ENCODE results near the gene YWHAG. TPM values are rescaled to one million over a fixed set of nuclear protein-coding genes. Genes with fewer than 3 reads are reported as not detected.

Gene YWHAG
- total and polyA plus RNA-seq, 4 donors = 72.6 to 669 (median 501) TPM

GRCh38 chr7:76352193-76352592 lies 6.6 kb downstream of the YWHAG start:
- no peak for DNase-seq (ENCODE audit: low read depth in 4 of 6, low spot score in 6 of 6)
- no peaks in the 10 kb centered on the region for H3K9me3 ChIP-seq (ENCODE audit: control insufficient read depth, insufficient read depth, low read length)
- H3K4me3 ChIP-seq (ENCODE audit: low read depth, low read length) = no peak overlapping the region
- H3K27me3 ChIP-seq (ENCODE audit: control insufficient read depth, insufficient read depth, low read length) = no peaks in the 10 kb centered on the region
- peaks cover 32% of the 10 kb centered on the region for H3K36me3 ChIP-seq (ENCODE audit: control insufficient read depth, insufficient read depth, low read length)
- H3K4me1 ChIP-seq (ENCODE audit: control insufficient read depth, insufficient read depth, low read length) = peaks cover 10% of the 10 kb centered on the region
- H3K27ac ChIP-seq (ENCODE audit: low read depth, low read length) = no peak overlapping the region
- WGBS (ENCODE audit: insufficient coverage) = 80% methylated on average over 1 of the region's 6 CpGs

GRCh38 chr7:76351372-76351771 lies 7.4 kb downstream of the YWHAG start:
- no peaks in the 10 kb centered on the region for H3K9me3 ChIP-seq (ENCODE audit: control insufficient read depth, insufficient read depth, low read length)
- H3K4me1 ChIP-seq (ENCODE audit: control insufficient read depth, insufficient read depth, low read length) = peaks cover 10% of the 10 kb centered on the region
- no peak overlapping the region for H3K27ac ChIP-seq (ENCODE audit: low read depth, low read length)
- WGBS (ENCODE audit: insufficient coverage) = 96% methylated on average over 4 of the region's 7 CpGs
- H3K36me3 ChIP-seq (ENCODE audit: control insufficient read depth, insufficient read depth, low read length) = peaks cover 39% of the 10 kb centered on the region
- H3K4me3 ChIP-seq (ENCODE audit: low read depth, low read length) = no peak overlapping the region
- DNase-seq (ENCODE audit: low read depth in 4 of 6, low spot score in 6 of 6) = no peak
- H3K27me3 ChIP-seq (ENCODE audit: control insufficient read depth, insufficient read depth, low read length) = no peaks in the 10 kb centered on the region

- no peaks in the 10 kb centered on the region for H3K9me3 ChIP-seq (ENCODE audit: control insufficient read depth, insufficient read depth, low read length)
- no peak for DNase-seq (ENCODE audit: low read depth in 4 of 6, low spot score in 6 of 6)
- H3K27me3 ChIP-seq (ENCODE audit: control insufficient read depth, insufficient read depth, low read length) = no peaks in the 10 kb centered on the region
- peaks cover 57% of the 10 kb centered on the region for H3K36me3 ChIP-seq (ENCODE audit: control insufficient read depth, insufficient read depth, low read length)
- H3K4me1 ChIP-seq (ENCODE audit: control insufficient read depth, insufficient read depth, low read length) = peaks cover 8% of the 10 kb centered on the region
- H3K27ac ChIP-seq (ENCODE audit: low read depth, low read length) = no peak overlapping the region
- 87% methylated on average over 4 of the region's 8 CpGs for WGBS (ENCODE audit: insufficient coverage)
- H3K4me3 ChIP-seq (ENCODE audit: low read depth, low read length) = no peak overlapping the region
Measured at GRCh38 chr7:76349313-76349885, 9.4 kb downstream of the YWHAG start.

GRCh38 chr7:76347710-76348109 lies 11.1 kb downstream of the YWHAG start:
- H3K4me1 ChIP-seq (ENCODE audit: control insufficient read depth, insufficient read depth, low read length) = no peaks in the 10 kb centered on the region

GRCh38 chr7:76346778-76347177 lies 12.0 kb downstream of the YWHAG start:
- no peak for DNase-seq (ENCODE audit: low read depth in 4 of 6, low spot score in 6 of 6)
- Histone ChIP-seq H3K27me3 (ENCODE audit: control insufficient read depth, insufficient read depth, low read length) (no peaks in the 10 kb centered on the region), H3K27ac (ENCODE audit: low read depth, low read length) (no peak overlapping the region), H3K9me3 (ENCODE audit: control insufficient read depth, insufficient read depth, low read length) (no peaks in the 10 kb centered on the region), H3K36me3 (ENCODE audit: control insufficient read depth, insufficient read depth, low read length) (peaks cover 53% of the 10 kb centered on the region), H3K4me3 (ENCODE audit: low read depth, low read length) (no peak overlapping the region), H3K4me1 (ENCODE audit: control insufficient read depth, insufficient read depth, low read length) (no peaks in the 10 kb centered on the region)
- WGBS (ENCODE audit: insufficient coverage) = 87% methylated on average over 8 of the region's 8 CpGs

More at GRCh38 chr7:76347710-76348109, 11.1 kb downstream of the YWHAG start:
- Histone ChIP-seq H3K27ac (ENCODE audit: low read depth, low read length) (no peak overlapping the region), H3K27me3 (ENCODE audit: control insufficient read depth, insufficient read depth, low read length) (no peaks in the 10 kb centered on the region), H3K9me3 (ENCODE audit: control insufficient read depth, insufficient read depth, low read length) (no peaks in the 10 kb centered on the region), H3K36me3 (ENCODE audit: control insufficient read depth, insufficient read depth, low read length) (peaks cover 53% of the 10 kb centered on the region), H3K4me3 (ENCODE audit: low read depth, low read length) (no peak overlapping the region)
- no CpG with 5 or more reads among the region's 5 CpGs for WGBS (ENCODE audit: insufficient coverage)
- no peak for DNase-seq (ENCODE audit: low read depth in 4 of 6, low spot score in 6 of 6)

GRCh38 chr7:76346097-76346496 lies 12.7 kb downstream of the YWHAG start:
- Histone ChIP-seq H3K9me3 (ENCODE audit: control insufficient read depth, insufficient read depth, low read length) (no peaks in the 10 kb centered on the region), H3K27ac (ENCODE audit: low read depth, low read length) (no peak overlapping the region), H3K4me3 (ENCODE audit: low read depth, low read length) (no peak overlapping the region), H3K36me3 (ENCODE audit: control insufficient read depth, insufficient read depth, low read length) (peaks cover 55% of the 10 kb centered on the region), H3K27me3 (ENCODE audit: control insufficient read depth, insufficient read depth, low read length) (no peaks in the 10 kb centered on the region), H3K4me1 (ENCODE audit: control insufficient read depth, insufficient read depth, low read length) (no peaks in the 10 kb centered on the region)
- WGBS (ENCODE audit: insufficient coverage) = 95% methylated on average over 4 of the region's 6 CpGs
- no peak for DNase-seq (ENCODE audit: low read depth in 4 of 6, low spot score in 6 of 6)

GRCh38 chr7:76343931-76344321 lies 14.9 kb downstream of the YWHAG start:
- Histone ChIP-seq H3K27me3 (ENCODE audit: control insufficient read depth, insufficient read depth, low read length) (no peaks in the 10 kb centered on the region), H3K4me3 (ENCODE audit: low read depth, low read length) (no peak overlapping the region), H3K4me1 (ENCODE audit: control insufficient read depth, insufficient read depth, low read length) (peaks cover 4% of the 10 kb centered on the region), H3K36me3 (ENCODE audit: control insufficient read depth, insufficient read depth, low read length) (peaks cover 45% of the 10 kb centered on the region), H3K27ac (ENCODE audit: low read depth, low read length) (no peak overlapping the region), H3K9me3 (ENCODE audit: control insufficient read depth, insufficient read depth, low read length) (no peaks in the 10 kb centered on the region)
- DNase-seq (ENCODE audit: low read depth in 4 of 6, low spot score in 6 of 6) = no peak
- WGBS (ENCODE audit: insufficient coverage) = 100% methylated on average over 4 of the region's 6 CpGs

- H3K36me3 ChIP-seq (ENCODE audit: control insufficient read depth, insufficient read depth, low read length) = peaks cover 40% of the 10 kb centered on the region
- no peak for DNase-seq (ENCODE audit: low read depth in 4 of 6, low spot score in 6 of 6)
- no peaks in the 10 kb centered on the region for H3K9me3 ChIP-seq (ENCODE audit: control insufficient read depth, insufficient read depth, low read length)
- no peak overlapping the region for H3K4me3 ChIP-seq (ENCODE audit: low read depth, low read length)
- no peaks in the 10 kb centered on the region for H3K27me3 ChIP-seq (ENCODE audit: control insufficient read depth, insufficient read depth, low read length)
- peaks cover 4% of the 10 kb centered on the region for H3K4me1 ChIP-seq (ENCODE audit: control insufficient read depth, insufficient read depth, low read length)
- WGBS (ENCODE audit: insufficient coverage) = 83% methylated on average over 5 of the region's 6 CpGs
- H3K27ac ChIP-seq (ENCODE audit: low read depth, low read length) = no peak overlapping the region
Measured at GRCh38 chr7:76343294-76343930, 15.4 kb downstream of the YWHAG start.

- Histone ChIP-seq H3K27me3 (ENCODE audit: control insufficient read depth, insufficient read depth, low read length) (no peaks in the 10 kb centered on the region), H3K4me1 (ENCODE audit: control insufficient read depth, insufficient read depth, low read length) (peaks cover 4% of the 10 kb centered on the region), H3K27ac (ENCODE audit: low read depth, low read length) (no peak overlapping the region), H3K4me3 (ENCODE audit: low read depth, low read length) (no peak overlapping the region), H3K9me3 (ENCODE audit: control insufficient read depth, insufficient read depth, low read length) (no peaks in the 10 kb centered on the region), H3K36me3 (ENCODE audit: control insufficient read depth, insufficient read depth, low read length) (peaks cover 34% of the 10 kb centered on the region)
- 84% methylated on average over 5 of the region's 5 CpGs for WGBS (ENCODE audit: insufficient coverage)
- DNase-seq (ENCODE audit: low read depth in 4 of 6, low spot score in 6 of 6) = no peak
Measured at GRCh38 chr7:76342222-76342621, 16.6 kb downstream of the YWHAG start.

GRCh38 chr7:76340617-76341131 lies 18.1 kb downstream of the YWHAG start:
- no peaks in the 10 kb centered on the region for H3K27me3 ChIP-seq (ENCODE audit: control insufficient read depth, insufficient read depth, low read length)
- H3K4me3 ChIP-seq (ENCODE audit: low read depth, low read length) = no peak overlapping the region
- WGBS (ENCODE audit: insufficient coverage) = 78% methylated on average over 3 of the region's 3 CpGs
- no peak for DNase-seq (ENCODE audit: low read depth in 4 of 6, low spot score in 6 of 6)
- H3K4me1 ChIP-seq (ENCODE audit: control insufficient read depth, insufficient read depth, low read length) = peaks cover 4% of the 10 kb centered on the region
- no peaks in the 10 kb centered on the region for H3K9me3 ChIP-seq (ENCODE audit: control insufficient read depth, insufficient read depth, low read length)
- H3K27ac ChIP-seq (ENCODE audit: low read depth, low read length) = no peak overlapping the region
- peaks cover 23% of the 10 kb centered on the region for H3K36me3 ChIP-seq (ENCODE audit: control insufficient read depth, insufficient read depth, low read length)

Data from spinal cord (tissue), 10 donors.